GM10248 (cell line): Measurements from ENCODE around the gene NFIA.

Experiments
- CTCF ChIA-PET: fragments of 300-600 bp; sonication (Branson Sonifier 250); formaldehyde crosslinking; extraction: SDS; loops from one replicate; lab custom pipeline; 2021; ENCODE audit warnings: antibody characterized with exemption; lab: Yijun Ruan, JAX
- POLR2A ChIA-PET: fragments of 350-650 bp; sonication (Branson Sonifier 250); formaldehyde crosslinking; extraction: SDS; loops from one replicate; lab custom pipeline; 2020; ENCODE audit warnings: antibody characterized with exemption; lab: Yijun Ruan, JAX
- DNase-seq: peaks from one replicate; pipeline ENCODE4 v3.0.0; 2012; ENCODE audit errors: extremely low spot score
- CTCF ChIP-seq: IDR thresholded peaks from 2 replicates; pipeline ENCODE4 v1.5.1; 2012; ENCODE audit warnings: mild to moderate bottlenecking, low read depth; ENCODE audit errors: extremely low read depth, missing control alignments, control extremely low read depth

The NFIA gene

GRCh38 chr1:61165402-61165801 is 83.0 kb downstream of the NFIA start:
- no peak for TF ChIP-seq CTCF
- CTCF ChIA-PET = interaction anchor here (1.3 kb wide), 1 partner anchor 12 kb away, joined by 3 read pairs; no protein-coding TSS in a partner anchor
- DNase-seq = no peak
- POLR2A ChIA-PET = no interaction called here

- no peak for DNase-seq
- CTCF ChIA-PET = interaction anchor here (1.0 to 1.6 kb wide), 3 partner anchors 10 to 18 kb away, joined by 3 to 4 read pairs (median 3); no protein-coding TSS in a partner anchor
- POLR2A ChIA-PET = no interaction called here
- TF ChIP-seq CTCF = no peak
These were observed 84.9 kb downstream of the NFIA start for GRCh38 chr1:61167309-61167708.

- no peak for TF ChIP-seq CTCF
- CTCF ChIA-PET = interaction anchor here (1.3 kb wide), 1 partner anchor 119 kb away, joined by 3 read pairs; no protein-coding TSS in a partner anchor
- POLR2A ChIA-PET = no interaction called here
- DNase-seq = no peak
These were observed 86.7 kb downstream of the NFIA start for GRCh38 chr1:61169045-61169444.

- TF ChIP-seq CTCF = no peak
- CTCF ChIA-PET = interaction anchor here (1.3 kb wide), 1 partner anchor 120 kb away, joined by 3 read pairs; no protein-coding TSS in a partner anchor
- no peak for DNase-seq
- POLR2A ChIA-PET = no interaction called here
These were observed 87.3 kb downstream of the NFIA start for GRCh38 chr1:61169634-61170033.

- CTCF ChIA-PET = no interaction called here
- POLR2A ChIA-PET = no interaction called here
These were observed 88.2 kb downstream of the NFIA start for GRCh38 chr1:61170328-61171238.

GRCh38 chr1:61171346-61171745 is 89.0 kb downstream of the NFIA start:
- ChIA-PET POLR2A (no interaction called here), CTCF (no interaction called here)
- DNase-seq = no peak
- no peak for TF ChIP-seq CTCF

More at GRCh38 chr1:61170328-61171238, 88.2 kb downstream of the NFIA start:
- no peak for DNase-seq
- no peak for TF ChIP-seq CTCF
